CD4-positive, alpha-beta T cell treated with Interleukin-6 at 100 ng/mL for 8 hours (primary cell): ENCODE data around the gene SULT1B1.
"Not testable (repeated sequence)": the region's sequence is repeated elsewhere in the genome, so short reads cannot be mapped to it uniquely, and the experiment has no call there.

Source experiments
- DNase-seq: peaks from one replicate; pipeline ENCODE4 v3.0.0-alpha.2; 2020; ENCODE audit warnings: mixed read lengths, low spot score

The SULT1B1 gene

GRCh38 chr4:69760455-69760854, at the start of gene SULT1B1:
TSS of gene SULT1B1 (minus strand) at chr4:69760620. CDS start at chr4:69755217, 5,403 bp downstream.
- peak; percentile 85 for DNase-seq

DNA sequence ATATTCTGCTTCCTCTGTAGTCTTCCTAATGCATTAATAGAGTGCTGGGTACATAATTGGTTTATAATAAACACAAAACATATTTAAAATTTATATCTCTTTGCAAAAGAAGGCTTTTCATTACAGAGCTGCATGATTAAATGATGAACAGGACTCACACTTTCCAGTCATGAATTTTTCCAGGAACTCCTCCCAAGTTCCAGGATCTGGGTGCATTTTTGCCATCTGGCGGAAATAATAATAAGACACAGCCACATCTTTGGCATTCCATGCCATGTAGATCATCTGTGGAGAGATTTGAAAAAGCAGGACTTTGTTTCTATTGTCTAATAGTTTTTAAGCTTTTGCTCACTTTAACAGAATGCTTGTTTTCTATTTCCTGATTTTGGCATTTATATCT, 40.2 kb upstream of the SULT1B1 start:
- no peak for DNase-seq

- no peak for DNase-seq
Measured at GRCh38 chr4:69799337-69799736, 38.9 kb upstream of the SULT1B1 start.

DNA sequence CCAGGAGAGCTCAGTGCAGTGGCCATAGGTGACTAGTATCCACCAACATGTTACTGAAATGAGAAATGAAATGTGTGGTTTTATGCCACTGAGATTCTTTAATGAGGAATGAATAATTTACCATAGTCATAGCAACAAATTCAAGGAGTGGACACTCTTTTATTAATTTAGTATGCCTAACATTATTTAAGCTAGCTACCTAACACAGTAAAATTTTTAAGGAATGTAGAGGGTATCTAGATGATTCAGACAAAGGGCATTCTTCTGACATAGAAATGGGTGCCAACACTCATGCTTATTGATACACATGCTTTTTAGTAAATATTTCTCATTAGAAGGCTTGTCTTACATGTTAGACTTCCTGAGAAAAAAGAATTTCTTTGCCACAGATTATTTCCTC, 33.3 kb upstream of the SULT1B1 start:
- no peak for DNase-seq

- DNase-seq, result no peak
Measured at GRCh38 chr4:69787879-69788278, 27.5 kb upstream of the SULT1B1 start.

GRCh38 chr4:69786547-69786946, 26.1 kb upstream of the SULT1B1 start:
- no peak for DNase-seq

DNA sequence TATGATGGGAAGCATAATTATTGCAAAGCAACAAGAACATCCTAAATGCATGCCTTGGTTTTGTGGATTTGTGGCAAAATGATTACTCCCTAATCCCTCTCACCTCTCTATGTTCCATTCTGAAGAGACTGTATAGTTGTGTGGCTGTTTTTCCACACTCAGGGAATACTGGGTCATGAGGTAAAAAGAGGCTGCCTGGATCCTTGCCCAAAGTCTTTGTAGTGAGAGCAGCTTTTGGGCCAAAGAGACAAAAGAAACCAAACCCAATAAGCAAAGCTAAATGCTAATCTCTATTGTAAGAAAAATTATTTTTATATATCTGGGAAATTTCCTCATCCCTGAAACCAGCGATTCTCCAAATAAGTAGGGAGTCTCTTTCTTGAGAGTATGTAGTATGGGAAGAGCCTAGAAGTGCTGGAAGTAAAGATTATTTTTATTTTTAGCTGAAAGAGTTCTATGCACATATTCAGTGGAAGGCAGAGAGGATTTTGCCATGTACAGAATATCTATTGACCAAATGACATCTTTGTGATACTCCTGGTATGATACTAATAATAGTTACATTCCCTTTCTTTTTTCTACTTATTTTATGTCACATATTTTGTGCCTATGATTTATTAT, 24.9 kb upstream of the SULT1B1 start:
- DNase-seq, result no peak

DNA sequence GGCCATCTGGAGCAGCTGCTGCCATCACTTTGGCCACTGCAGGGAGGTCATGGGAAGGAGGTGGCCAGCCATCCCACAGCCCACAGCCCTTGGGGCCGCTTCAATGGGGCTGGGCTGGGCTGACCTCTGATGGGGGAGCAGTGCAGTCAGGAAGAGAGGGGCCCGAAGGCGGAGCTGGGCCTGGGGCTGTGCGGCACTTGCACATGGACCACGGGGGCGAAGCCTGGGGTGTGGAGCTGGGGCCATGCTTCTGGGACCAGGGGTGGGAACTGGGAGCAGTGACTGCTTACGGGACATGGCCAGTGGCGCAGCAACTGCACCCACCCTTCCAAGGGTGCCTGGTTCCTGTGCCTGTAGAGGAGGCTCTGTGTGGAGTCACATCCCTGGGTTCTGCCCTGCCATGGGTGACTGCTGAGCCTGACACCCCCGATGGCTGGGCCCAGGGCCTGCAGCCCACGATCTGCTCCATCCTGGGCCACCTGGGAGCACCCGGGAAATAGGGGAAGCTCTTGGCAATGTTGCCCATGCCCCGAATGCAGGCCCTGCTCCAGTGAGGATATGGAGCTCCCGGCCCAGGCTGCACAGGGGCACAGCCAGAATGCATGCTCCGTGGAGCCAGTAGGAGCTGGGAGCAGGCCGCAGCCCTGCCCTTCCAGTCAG, 22.4 kb upstream of the SULT1B1 start:
- DNase-seq, result no peak

- DNase-seq, result no peak
Measured at GRCh38 chr4:69781458-69782418, 21.3 kb upstream of the SULT1B1 start.

- DNase-seq, result no peak
Measured at GRCh38 chr4:69780141-69780540, 19.7 kb upstream of the SULT1B1 start.

DNA sequence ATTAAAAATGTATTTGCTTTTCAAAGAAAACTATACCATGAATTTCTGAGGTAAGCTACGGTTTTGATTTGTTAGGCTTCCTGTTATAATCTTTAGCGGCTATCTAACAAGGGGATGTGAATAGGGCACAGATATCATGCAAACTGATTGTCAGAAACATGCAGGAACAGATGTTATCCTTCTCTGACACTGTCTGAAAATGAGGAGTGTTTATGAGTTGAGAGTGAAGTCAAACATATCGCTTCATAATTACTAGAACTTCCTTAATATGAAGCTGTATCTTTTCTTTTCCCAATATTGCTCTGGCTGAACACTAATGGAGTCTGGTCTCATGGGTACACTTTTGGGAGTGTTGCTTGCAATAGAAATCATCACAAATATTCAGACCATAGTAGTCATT, 16.3 kb upstream of the SULT1B1 start:
- no peak for DNase-seq

DNA sequence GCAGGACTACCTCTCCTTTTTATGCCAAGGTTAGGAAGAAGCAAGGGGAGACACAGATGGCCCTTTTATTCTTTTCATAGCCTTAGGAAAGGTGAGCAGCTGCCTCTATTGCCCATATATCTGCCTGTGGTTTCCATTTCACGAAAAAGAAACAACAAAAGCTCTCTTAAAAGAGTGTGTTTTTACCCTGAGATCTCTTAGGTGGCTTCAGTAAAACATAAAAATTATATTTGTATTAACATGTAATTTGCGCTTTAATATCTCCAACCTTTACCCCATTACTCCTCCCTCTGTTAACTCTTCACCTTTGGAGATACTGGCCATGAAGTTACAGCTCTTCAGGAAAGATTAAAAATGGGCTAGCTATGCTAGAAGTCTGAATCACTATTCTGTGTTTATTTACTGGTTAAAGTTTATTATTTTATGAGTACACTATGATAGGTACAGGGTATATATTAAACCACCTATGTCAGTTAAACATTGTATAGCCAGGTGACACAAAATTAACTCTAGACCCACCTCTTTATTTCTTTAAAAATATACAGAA, 15.0 kb upstream of the SULT1B1 start:
- DNase-seq, result no peak

DNA sequence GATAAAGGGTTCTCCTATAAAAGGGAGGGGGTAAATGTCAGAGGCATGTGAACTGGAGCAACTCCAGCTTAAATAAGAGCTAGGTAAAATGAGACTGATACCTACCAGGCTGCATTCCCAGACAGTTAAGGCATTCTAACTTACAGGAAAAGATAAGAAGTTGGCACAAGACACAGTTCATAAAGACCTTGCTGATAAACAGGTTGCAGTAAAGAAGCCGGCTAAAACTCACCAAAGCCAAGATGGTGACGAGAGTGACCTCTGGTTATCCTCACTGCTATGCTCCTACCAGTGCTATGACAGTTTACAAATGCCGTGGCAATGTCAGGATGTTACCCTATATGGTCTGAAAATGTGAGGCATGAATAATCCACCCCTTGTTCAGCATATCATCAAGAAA, 13.1 kb upstream of the SULT1B1 start:
- no peak for DNase-seq

GRCh38 chr4:69768554-69768953, 8.1 kb upstream of the SULT1B1 start:
- not testable (repeated sequence) for DNase-seq

DNA sequence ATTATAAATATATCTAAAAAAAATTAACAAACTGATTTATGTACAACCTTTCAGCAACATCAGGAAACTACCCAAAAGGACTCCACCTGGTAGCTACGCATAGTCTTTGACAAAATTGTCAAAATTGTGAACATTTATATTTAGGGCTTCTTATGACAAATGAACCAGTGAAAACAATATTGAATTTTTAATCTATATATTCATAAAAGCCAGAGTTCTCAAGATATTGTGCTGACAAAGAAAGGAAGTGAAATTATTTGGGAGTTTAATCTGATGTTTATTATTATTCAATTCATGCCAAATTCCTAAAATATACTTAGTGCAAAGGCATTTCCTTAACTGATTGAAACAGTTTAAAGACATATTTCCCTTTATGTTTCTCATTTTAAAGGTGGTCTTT, 5.3 kb upstream of the SULT1B1 start:
- no peak for DNase-seq

DNA sequence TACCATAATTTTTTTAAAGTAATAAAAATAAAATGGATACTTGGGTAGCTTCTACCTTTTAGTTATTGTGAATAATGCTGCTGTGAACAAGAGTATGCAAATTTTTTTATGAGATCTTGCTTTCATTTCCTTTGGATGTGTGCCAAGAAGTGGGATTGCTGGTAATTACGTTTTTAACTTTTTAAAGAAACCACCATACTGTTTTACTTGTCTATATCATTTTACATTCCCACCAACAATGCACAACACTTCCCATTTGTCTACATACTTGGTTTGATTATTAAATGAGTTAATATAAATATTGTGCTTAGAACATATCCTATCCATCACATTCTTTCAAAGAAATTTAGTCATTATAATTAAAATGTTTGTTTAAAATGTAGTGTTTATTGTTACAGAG, 3.9 kb upstream of the SULT1B1 start:
- peak; percentile 46 for DNase-seq

DNA sequence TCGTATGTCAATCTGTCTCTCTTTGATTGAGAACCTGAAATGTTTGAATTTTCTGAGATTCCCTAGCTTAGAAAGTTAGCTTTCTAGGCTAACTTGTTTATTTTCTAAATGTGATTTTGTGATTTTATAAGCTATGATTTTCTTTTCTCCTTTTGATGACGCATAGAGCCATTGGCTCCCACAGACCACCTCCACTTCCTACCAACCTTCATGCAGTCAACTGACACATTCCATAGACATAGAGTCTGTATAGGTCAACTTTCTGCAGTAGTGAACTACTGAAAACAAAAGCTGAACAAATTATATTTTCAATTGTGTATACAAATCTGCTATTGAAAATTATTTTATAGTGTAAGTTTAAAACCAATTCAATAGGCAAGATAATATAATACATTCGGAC, 2.8 kb upstream of the SULT1B1 start:
- no peak for DNase-seq

GRCh38 chr4:69759189-69759604, 1.2 kb downstream of the SULT1B1 start:
- DNase-seq, result no peak

- no peak for DNase-seq
Measured at GRCh38 chr4:69757464-69757863, 3.0 kb downstream of the SULT1B1 start.

- DNase-seq, result no peak
Measured at GRCh38 chr4:69754926-69755580, 5.4 kb downstream of the SULT1B1 start.

- no peak for DNase-seq
Measured at GRCh38 chr4:69753686-69754085, 6.7 kb downstream of the SULT1B1 start.

DNA sequence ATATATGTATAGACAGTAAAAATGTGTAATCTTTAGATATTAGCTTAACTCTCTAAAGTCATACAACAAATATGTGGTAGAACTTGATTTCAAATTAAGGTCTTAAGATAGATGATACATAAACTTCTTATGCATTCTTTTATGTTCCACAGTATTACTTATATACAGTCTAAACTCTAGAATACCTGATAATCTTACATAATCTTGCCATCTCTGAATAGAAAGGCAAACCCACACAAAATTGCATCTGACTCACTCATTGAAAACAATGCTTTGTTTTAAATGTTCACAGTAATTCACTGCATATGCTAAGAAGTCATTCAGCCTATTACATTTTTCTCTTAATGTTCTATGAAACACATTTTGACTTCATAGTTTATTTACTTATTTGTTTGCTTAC, 10.1 kb downstream of the SULT1B1 start:
- DNase-seq, result no peak
